Superior temporal gyrus (tissue), 1 donor: Measurements from ENCODE around the gene PAX5.

Experiments
- DNase-seq: peaks from one replicate; pipeline ENCODE4 v3.0.0-alpha.2; 2016; ENCODE audit errors: extremely low spot score

The PAX5 gene

DNA sequence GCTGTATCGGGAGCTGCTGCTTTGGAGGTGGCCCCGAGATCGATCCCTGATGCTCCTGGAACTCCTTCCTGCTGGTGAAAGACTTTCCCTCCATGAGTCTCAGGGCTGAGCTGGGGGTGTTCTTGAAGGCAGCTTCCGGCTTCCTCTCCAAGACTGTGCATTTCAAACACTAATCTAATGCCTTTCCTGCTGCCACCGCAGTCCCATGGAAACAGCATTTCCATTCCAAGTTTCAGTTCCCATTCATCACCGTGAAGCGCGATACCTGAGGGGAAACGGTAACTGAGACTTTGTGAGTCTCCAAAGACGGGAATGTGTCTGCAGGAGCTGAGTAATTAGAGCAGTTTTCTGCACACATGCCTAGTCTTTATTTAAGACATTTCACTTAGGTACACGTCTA is 230.1 kb downstream of the PAX5 start:
- no peak for DNase-seq

DNA sequence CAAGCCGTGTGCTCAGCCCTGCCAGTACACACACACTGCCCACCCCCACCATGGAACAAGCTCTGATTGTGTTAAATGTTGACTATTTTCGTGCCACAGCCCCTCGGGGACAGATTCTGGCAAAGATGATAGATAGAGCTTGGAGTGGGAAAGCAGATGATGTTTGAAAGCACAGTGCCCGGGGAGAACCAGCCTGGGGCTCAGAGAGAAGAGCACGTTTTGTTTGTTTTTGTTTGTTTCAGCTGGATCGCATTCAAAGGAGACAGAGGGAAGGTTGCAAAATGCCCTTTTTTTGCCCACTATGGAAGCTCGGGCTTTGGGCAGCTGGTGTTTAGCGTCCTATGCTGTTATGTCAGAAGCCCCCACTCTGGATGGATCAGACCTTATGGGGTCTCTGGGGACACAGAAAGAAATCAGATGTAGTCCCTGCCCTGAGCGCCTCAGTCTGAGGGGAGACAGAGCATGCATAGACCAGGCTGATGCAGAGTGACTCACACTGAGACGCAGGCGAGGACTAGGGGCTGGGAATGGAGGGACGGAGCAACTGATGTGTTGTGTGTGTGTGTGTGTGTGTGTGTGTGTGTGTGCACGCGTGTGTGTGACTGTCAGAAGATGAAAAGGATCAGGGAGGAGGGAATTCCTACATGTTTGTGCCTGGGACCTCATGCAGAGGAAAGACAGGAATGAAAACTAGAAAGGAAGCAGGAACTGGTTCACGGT is 231.7 kb downstream of the PAX5 start:
- DNase-seq, result peak; percentile 86

DNA sequence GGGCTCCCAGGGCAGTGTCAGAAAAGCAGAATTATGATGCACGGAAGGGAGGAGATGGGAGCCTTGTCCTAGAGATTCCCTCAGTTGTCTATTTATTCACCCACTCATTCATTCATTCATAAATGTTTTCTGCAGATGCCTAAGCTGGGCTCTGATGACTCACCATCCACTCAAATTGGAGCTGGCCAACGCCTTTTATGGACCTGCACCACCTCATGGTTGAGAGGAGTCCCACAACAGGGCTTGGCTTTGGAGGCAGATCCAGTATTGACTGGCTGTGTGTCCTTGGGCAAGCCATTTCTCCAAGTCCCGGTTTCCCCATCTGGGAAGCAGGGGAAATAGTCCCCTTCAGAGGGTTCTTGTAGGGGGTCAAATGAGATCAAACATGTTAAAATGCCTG is 233.6 kb downstream of the PAX5 start:
- DNase-seq, result no peak

DNA sequence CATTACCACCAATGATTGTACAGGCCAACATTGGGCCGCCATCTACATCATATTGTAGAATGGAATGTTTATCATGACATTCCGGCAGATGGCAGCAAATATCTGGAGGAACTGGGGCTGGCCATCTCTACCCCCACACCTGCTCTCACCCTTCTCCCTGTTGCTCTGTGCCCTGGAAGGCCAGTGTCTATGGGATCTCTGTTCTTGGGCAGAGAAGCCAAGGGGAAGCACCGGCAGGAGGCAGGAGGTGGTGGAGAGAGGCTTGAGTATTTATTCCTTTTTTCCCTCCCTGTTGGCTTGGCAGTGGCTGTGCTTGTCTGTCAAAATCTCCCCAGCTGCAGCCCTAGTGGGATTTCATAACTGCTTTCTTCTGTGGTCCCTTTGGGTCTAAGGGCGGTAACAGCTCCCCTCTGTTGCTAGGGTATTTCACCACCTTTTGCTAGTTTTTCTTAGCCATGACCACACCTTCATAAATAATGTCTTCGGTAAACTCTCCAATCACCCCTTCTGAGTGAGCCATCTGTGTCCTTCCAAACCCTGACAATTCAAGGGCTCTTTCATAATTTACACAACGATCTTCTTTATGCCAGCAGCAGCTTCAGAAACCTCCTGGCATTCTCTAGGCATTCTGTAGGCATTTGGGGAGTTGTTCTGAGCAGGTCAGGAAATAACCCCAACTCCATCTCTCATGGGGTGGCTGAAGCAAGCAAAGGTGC is 235.6 kb downstream of the PAX5 start:
- peak; percentile 77 for DNase-seq

DNA sequence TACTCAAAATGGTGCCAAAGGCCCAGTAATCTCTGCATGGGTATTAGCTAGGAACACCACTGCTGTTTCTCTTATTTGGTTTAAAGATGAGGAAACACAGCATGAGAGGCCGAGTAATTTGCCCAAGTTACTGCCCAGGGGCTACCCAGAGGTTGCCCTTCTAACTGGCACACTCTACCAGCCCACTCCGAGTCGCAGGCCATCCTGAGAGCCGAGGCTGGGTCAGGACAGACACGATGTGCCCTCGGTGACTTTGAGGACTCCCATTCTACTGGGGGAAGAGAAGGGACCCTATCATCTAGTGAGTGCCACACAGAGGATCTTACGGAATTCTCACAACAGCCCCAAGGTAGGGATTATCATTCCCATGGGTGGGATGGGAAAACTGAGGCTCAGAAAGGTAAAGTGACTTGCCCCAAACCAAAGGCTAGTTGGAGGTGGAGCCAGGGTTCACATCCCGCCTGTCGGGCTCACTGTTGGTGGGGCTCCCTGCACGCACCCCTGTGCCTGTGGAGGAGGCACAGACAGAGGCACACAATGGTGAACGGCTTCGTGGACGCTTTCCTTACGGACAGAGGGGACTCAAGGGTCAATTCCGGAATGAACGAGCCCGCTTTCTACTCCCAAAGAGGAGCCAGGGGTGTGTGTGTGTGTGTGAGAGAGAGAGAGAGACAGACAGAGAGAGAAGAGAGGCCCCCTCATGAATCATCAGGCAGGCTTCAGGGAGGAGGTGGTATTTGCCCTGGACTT is 236.4 kb downstream of the PAX5 start:
- no peak for DNase-seq

DNA sequence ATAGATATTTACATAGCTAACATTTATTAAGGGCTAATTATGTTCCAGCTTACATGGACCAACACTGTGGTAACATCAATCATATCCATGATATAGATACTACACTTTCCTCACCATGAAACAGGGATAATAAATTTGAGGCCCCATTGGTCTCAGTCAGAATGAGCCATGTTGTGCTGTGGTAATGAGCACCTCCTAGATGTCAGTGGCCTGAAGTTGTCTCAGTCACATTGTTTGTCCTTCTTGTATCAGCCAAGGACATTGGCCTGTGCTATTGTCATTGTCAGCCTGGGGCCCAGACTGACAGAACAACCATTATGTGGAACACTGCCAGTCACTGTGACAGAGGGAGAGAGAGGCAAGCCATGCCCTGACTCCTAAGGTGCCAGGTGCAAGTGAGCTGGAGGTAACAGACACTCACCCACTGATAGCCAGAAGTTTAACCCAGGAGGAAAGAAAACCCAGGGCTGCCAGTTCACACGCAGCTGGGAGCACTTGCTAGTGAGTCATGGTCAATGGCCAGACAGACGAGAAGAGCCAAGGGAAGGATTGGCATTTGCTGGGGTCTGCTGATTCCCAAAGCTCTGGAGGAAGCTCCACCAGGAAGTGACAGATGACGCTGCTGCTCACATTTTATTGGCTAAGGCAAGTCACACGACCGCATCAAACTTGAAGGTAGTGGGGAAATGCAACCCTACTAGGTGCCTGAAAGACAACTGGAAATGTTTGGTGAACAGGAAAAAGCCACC is 237.2 kb downstream of the PAX5 start:
- DNase-seq, result no peak

DNA sequence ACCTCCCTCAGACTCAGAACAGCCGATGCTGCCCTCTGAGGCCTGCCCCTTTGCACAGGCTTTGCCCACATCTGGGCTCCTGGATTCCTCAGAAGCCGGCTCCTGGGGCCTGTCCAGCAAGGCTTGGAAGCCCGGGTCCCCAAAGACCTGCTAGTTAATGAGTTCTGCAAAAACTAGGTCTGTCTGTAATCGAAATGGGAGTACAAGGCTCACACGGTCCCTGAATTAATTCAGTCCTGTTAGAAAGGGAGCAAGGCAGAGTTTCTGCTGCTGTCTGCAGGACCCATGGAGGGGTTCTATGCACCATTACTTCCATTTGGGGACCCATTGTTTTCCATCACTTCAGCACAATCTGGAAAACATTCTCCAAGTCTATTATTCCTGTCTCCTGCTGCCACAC is 239.6 kb downstream of the PAX5 start:
- DNase-seq, result no peak

DNA sequence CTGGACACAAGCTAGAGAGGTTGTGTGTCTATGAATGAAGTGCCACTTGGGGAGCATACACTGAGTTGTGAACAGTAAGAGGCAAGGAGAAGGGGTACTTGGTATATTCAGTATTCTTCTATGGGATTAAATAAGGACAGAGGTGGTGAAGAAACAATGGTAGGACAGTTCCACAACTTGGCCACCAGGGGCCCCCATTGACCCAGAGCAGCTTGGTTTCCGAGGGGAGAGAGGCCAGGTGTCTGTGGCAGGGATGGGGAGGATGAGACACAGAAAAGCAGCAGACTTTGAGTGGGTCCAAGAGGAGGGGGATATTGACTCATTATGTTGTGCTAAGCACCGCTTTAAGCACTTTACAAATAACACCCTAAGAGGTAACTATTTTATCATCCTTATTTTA is 240.8 kb downstream of the PAX5 start:
- DNase-seq, result no peak

DNA sequence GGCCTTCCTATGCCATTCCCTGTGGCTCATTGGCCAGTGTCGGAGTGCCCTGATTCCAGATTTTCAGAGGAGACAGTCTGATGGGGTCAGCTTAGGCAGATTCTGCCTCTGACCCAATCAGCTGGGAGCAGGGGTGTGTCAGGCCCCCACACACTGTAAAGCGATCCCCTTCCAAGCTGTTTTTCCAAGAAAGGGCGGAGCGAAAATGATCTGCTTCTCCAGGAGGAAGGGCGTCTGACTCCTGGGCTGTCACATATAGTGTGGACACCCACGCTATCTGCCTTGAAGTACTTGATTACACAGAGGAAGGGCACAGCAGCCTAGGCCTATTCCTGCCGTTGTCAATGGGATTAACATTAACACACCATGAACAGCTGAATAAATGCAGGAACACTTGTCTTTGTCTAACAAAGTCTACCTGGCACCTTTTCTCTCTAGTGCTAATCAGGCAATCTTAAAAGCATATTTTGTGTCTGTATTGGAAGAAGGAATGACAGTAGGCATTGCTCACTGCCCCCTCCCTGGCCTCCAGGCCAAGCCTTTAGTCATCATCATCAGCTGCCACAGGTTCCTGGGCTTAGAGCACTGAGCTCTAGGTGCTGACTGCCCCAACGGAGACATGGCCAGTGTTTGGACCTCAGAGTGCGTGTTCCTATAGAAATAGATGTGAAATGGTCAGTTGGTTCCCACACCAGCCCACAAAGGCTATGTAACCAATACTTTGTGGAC is 242.7 kb downstream of the PAX5 start:
- DNase-seq, result no peak

DNA sequence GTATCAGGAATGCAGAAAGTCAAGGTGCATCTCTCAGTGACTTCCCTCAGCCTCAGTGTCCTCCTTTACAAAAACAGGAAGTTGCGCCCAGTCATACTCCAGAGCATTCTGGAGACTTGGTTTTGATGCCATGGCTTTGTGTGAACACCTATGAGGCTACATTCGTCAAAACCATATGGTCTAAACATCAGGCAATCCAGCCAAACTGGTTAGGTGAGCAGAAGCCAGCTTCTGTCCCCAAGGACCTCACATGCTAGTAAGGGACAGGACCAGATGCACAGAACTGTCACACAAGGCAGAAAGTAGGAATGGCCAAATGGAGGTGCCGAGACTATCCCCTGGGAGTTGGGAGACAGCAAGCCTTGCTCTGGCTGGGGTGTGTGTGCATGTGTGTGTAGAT is 244.2 kb downstream of the PAX5 start:
- DNase-seq, result no peak

DNA sequence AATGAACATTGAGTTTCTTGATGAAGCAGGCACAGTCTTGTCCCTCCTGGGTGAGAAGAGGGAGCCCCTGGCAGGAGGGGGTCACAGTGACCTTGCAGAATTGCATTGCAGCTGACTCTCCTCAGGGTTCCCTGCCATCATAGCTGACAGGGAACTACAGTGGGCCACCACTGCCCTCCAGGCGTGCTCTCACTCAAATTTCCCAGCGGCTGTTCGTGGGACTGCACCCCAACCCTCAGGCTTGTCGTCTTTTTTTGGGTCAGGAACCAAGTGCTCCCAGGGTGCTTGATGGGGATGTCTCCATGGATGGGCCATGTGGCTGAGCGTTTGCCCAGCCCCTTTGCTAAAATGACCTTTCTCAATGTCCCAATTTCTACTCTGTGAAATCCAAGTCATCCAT is 245.5 kb downstream of the PAX5 start:
- no peak for DNase-seq

DNA sequence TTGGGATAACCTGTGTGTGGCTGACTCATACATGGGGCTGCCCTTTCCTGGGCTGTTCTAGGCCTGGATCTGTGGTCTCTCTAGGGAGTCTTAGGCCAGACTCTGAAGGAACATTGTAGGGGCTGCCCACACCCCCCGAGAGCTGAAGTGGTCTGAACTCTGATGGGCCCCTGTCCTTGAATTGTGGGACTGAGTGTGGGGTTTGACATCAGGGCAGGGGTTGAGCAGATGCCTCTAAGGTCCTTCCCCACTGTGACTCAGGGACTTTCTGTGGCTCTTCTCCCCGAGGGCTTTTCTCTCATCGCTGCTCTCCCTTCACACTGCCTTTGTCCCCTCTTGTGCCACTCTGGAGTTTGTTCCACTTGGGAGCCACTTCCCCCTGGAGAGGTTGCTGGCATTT is 246.4 kb downstream of the PAX5 start:
- no peak for DNase-seq
